SH-SY5Y (cell line): Measurements from ENCODE around the gene IGDCC3.

Source experiments
- GATA2 ChIP-seq: IDR thresholded peaks from 2 replicates; pipeline ENCODE4 v1.6.1; 2011; ENCODE audit warnings: mild to moderate bottlenecking, low read depth, low read length
- GATA3 ChIP-seq: IDR thresholded peaks from 2 replicates; pipeline ENCODE4 v1.6.1; 2011; ENCODE audit warnings: low read depth, mild to moderate bottlenecking, low read length, moderate library complexity

DNA sequence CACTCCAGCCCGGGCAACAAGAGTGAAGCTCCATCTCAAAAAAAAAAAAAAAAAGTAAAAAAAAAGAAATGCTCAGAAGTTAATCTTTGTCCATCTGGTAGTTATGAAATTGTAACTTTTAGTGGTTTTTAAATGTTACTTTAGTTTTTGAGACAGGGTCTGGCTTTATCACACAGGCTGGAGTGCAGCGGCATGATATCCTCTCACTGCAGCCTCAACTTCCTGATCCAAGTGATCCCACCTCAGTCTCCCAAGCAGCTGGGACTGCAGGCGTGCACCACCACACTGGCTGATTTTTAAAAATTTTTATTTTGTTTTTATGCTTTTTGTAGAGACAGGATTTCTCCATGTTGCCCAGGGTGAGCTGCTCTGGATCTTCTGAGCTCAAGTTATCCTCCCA lies 72.0 kb downstream of the IGDCC3 start:
- TF ChIP-seq GATA3: no peak
- no peak for TF ChIP-seq GATA2
